Panc1 (cell line): ENCODE data around the gene AADAT.

ENCODE experiments used
- POLR2AphosphoS5 ChIP-seq: IDR thresholded peaks from 2 replicates; pipeline ENCODE4 v1.6.1; 2012; ENCODE audit warnings: mild to moderate bottlenecking, low read depth, low read length, moderate library complexity
- SIN3A ChIP-seq: IDR thresholded peaks from 2 replicates; pipeline ENCODE4 v1.6.1; 2012; ENCODE audit warnings: low read depth, mild to moderate bottlenecking, low read length, moderate library complexity, borderline replicate concordance; ENCODE audit not compliant: insufficient read depth
- TF ChIP-seq, protein P1 (sequence below): fragments of 450-650 bp; IDR thresholded peaks from 2 replicates; pipeline ENCODE4 v1.5.1; 2017; ENCODE audit warnings: mild to moderate bottlenecking
- TF ChIP-seq, protein P2 (sequence below), 2 experiments: IDR thresholded peaks; 2 replicates each; pipeline ENCODE4 v1.6.1; 2011 to 2012; ENCODE audit warnings: low read depth in 2 of 2, control low read depth in 1 of 2, low read length in 1 of 2, mild to moderate bottlenecking in 1 of 2, moderate library complexity in 1 of 2; ENCODE audit not compliant: insufficient read depth in 1 of 2

DNA sequence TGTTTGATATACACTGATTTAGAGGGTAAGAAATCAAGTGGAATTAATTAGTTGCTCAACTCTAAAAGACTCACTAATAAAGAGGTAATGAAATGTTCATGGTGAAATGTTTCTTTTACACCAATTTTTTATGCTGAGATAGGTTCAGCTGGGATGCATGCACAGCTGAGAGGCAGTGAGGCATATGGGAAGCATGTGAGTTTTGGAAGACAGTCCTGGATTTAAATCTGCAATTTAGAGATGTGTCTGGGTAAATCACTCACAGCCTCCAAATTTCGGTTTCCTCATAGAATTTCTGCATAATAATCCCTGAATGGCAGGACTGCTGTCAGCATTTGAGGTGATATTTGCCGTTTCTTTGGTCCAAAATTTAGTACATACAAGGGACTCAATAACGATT lies 48.2 kb upstream of the AADAT start:
- TF ChIP-seq, protein P1, sequence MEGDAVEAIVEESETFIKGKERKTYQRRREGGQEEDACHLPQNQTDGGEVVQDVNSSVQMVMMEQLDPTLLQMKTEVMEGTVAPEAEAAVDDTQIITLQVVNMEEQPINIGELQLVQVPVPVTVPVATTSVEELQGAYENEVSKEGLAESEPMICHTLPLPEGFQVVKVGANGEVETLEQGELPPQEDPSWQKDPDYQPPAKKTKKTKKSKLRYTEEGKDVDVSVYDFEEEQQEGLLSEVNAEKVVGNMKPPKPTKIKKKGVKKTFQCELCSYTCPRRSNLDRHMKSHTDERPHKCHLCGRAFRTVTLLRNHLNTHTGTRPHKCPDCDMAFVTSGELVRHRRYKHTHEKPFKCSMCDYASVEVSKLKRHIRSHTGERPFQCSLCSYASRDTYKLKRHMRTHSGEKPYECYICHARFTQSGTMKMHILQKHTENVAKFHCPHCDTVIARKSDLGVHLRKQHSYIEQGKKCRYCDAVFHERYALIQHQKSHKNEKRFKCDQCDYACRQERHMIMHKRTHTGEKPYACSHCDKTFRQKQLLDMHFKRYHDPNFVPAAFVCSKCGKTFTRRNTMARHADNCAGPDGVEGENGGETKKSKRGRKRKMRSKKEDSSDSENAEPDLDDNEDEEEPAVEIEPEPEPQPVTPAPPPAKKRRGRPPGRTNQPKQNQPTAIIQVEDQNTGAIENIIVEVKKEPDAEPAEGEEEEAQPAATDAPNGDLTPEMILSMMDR, result no peak
- TF ChIP-seq POLR2AphosphoS5 (no peak), SIN3A (no peak)
- TF ChIP-seq, protein P2, sequence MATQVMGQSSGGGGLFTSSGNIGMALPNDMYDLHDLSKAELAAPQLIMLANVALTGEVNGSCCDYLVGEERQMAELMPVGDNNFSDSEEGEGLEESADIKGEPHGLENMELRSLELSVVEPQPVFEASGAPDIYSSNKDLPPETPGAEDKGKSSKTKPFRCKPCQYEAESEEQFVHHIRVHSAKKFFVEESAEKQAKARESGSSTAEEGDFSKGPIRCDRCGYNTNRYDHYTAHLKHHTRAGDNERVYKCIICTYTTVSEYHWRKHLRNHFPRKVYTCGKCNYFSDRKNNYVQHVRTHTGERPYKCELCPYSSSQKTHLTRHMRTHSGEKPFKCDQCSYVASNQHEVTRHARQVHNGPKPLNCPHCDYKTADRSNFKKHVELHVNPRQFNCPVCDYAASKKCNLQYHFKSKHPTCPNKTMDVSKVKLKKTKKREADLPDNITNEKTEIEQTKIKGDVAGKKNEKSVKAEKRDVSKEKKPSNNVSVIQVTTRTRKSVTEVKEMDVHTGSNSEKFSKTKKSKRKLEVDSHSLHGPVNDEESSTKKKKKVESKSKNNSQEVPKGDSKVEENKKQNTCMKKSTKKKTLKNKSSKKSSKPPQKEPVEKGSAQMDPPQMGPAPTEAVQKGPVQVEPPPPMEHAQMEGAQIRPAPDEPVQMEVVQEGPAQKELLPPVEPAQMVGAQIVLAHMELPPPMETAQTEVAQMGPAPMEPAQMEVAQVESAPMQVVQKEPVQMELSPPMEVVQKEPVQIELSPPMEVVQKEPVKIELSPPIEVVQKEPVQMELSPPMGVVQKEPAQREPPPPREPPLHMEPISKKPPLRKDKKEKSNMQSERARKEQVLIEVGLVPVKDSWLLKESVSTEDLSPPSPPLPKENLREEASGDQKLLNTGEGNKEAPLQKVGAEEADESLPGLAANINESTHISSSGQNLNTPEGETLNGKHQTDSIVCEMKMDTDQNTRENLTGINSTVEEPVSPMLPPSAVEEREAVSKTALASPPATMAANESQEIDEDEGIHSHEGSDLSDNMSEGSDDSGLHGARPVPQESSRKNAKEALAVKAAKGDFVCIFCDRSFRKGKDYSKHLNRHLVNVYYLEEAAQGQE (IDR thresholded peaks at IDR 0.05; ENCODE audit: insufficient read depth in 1 of 2, low read depth in 2 of 2, low read length in 1 of 2), result no peak
